Left lung (tissue), 10 donors: ENCODE data around the gene GPR141. TPM values are rescaled to one million over a fixed set of nuclear protein-coding genes. Genes with fewer than 3 reads are reported as not detected.

Source experiments
- ATAC-seq: fragments of 200-7000 bp; cut with Tn5 transposase; one replicate; pipeline ENCODE4 v1.9.1; 2020; ENCODE audit warnings: moderate library complexity
- DNase-seq, 4 donors: peaks; one replicate each; pipeline ENCODE4 v3.0.0-alpha.2; 2013 to 2020
- H3K27ac ChIP-seq, 2 donors: fragments of 200-600 bp; sonication (generic) in 1 of 2; one replicate each; pipeline versions ENCODE4 v1.5.0 to v1.8.0; 2020 to 2021
- H3K27me3 ChIP-seq, 2 donors: fragments of 200-600 bp; sonication (generic) in 1 of 2; one replicate each; pipeline versions ENCODE4 v1.5.0 to v1.8.0; 2020 to 2021
- H3K36me3 ChIP-seq, 2 donors: fragments of 200-600 bp; sonication (generic) in 1 of 2; one replicate each; pipeline versions ENCODE4 v1.5.0 to v1.8.0; 2020 to 2021
- H3K4me1 ChIP-seq, 2 donors: fragments of 200-600 bp; one replicate each; pipeline ENCODE4 v1.8.0; 2021
- H3K4me3 ChIP-seq, 2 donors: fragments of 200-600 bp; sonication (generic) in 1 of 2; one replicate each; pipeline versions ENCODE4 v1.5.0 to v1.8.0; 2020 to 2021; ENCODE audit warnings: mild to moderate bottlenecking in 1 of 2
- H3K9me3 ChIP-seq, 2 donors: fragments of 200-600 bp; sonication (generic) in 1 of 2; one replicate each; pipeline versions ENCODE4 v1.5.0 to v1.8.0; 2020 to 2021
- CTCF ChIP-seq, 2 donors: fragments of 200-600 bp; sonication (generic) in 1 of 2; IDR thresholded peaks; one replicate each; pipeline versions ENCODE4 v1.5.0 to v1.8.0; 2021; ENCODE audit warnings: antibody characterized with exemption in 2 of 2
- intact Hi-C, 2 donors: fragments of 100-400 bp; cut with DNase I; formaldehyde crosslinking; loops; one replicate each; pipeline versions ENCODE4 v1.11.2 to v1.14.2; 2022
- polyA plus RNA-seq, 6 donors: library from polyadenylated mRNA; unstranded; fragments of 120-200 nt; gene quantifications; one replicate each; pipeline ENCODE4 v1.2.1, GENCODE V29; 2013; ENCODE audit not compliant: insufficient read length in 6 of 6
- total RNA-seq, 2 donors: library from RNA; stranded (reverse); fragmentation: NEBNext Ultra II Directional; extraction: Animal tissue kit (Norgen Biotek cat#: 25700); gene quantifications; one replicate each; pipeline ENCODE4 v1.2.1, GENCODE V29; 2021
- donor health status: DM: no; HTN: yes; CAD: no.
- donor health status: DM: no; HTN: no; CAD: no.

GPR141 gene
- total and polyA plus RNA-seq, 8 donors, result 0.74 to 8.6 (median 1.3) TPM

DNA sequence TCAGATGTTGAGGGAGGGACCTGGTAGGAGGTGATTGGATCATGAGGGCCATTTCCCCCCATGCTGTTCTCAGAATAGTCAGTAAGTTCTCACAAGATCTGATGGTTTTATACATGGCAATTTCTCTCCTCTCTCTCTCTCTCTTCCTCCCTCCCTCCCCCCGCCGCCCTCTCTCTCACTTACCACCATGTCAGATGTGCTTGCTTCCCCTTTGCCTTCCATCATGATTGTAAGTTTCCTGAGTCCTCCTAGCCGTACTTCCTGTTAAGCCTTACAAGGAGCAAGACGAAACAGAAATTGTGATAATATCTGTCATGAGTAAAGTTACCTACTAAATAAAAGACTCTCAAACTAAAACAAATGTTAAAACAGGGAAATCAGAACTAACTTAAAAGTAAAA lies 19.9 kb upstream of the GPR141 start:
- Histone ChIP-seq H3K4me1 (peaks cover 0 to 30% of the 10 kb centered on the region in 2 donors), H3K4me3 (no peak overlapping the region), H3K27ac (peak overlapping the region in 1 of 2 donors; percentile 84), H3K27me3 (no peaks in the 10 kb centered on the region), H3K36me3 (no peaks in the 10 kb centered on the region), H3K9me3 (no peaks in the 10 kb centered on the region)
- intact Hi-C loops, result no loop called here
- ATAC-seq, result peak; percentile 64
- no peak for DNase-seq
- TF ChIP-seq CTCF (IDR thresholded peaks at IDR 0.05), result no peak

- no peak for TF ChIP-seq CTCF (IDR thresholded peaks at IDR 0.05)
Observed at GRCh38 chr7:37665352-37666022, 18.1 kb upstream of the GPR141 start.

GRCh38 chr7:37666026-37666799 lies 17.4 kb upstream of the GPR141 start:
- peaks cover 0 to 34% of the 10 kb centered on the region in 2 donors for H3K4me1 ChIP-seq
- H3K4me3 ChIP-seq, result no peak overlapping the region
- H3K9me3 ChIP-seq, result no peaks in the 10 kb centered on the region
- H3K36me3 ChIP-seq, result no peaks in the 10 kb centered on the region
- no peaks in the 10 kb centered on the region for H3K27me3 ChIP-seq
- DNase-seq (no peak), ATAC-seq (peak; percentile 42)
- no peak for TF ChIP-seq CTCF (IDR thresholded peaks at IDR 0.05)
- intact Hi-C loops, result no loop called here
- H3K27ac ChIP-seq, result peak overlapping the region in 1 of 2 donors; percentile 84

More at GRCh38 chr7:37665352-37666022, 18.1 kb upstream of the GPR141 start:
- Histone ChIP-seq H3K4me1 (peaks cover 0 to 30% of the 10 kb centered on the region in 2 donors), H3K27me3 (no peaks in the 10 kb centered on the region), H3K27ac (peak overlapping the region in 1 of 2 donors; percentile 84), H3K9me3 (no peaks in the 10 kb centered on the region), H3K4me3 (no peak overlapping the region), H3K36me3 (no peaks in the 10 kb centered on the region)
- DNase-seq (no peak), ATAC-seq (no peak)
- intact Hi-C loops, result no loop called here

DNA sequence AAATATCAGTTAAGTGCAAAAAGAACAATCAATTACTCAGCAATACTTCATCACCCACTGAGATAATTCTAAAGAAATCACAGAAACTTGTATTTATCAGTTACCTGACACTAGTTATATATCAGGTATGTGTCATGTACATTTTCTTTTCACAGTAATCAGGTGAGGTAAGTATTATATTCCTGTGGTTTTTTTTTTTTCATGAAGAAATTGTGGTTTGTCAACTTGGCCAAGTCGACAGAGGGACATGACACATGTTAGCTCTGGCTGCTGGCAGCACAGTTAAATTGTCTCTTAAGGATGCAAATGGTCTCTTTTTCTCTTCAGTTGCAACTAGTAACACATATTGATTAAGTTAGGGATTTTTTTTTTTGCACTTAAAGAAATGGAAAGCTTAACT lies 13.7 kb upstream of the GPR141 start:
- no peak for TF ChIP-seq CTCF (IDR thresholded peaks at IDR 0.05)
- Histone ChIP-seq H3K27ac (no peak overlapping the region), H3K9me3 (no peaks in the 10 kb centered on the region), H3K27me3 (no peaks in the 10 kb centered on the region), H3K36me3 (no peaks in the 10 kb centered on the region), H3K4me3 (no peak overlapping the region), H3K4me1 (peaks cover 0 to 50% of the 10 kb centered on the region in 2 donors)
- intact Hi-C loops, result no loop called here
- ATAC-seq, result no peak
- DNase-seq, result no peak

- H3K36me3 ChIP-seq, result no peaks in the 10 kb centered on the region
- no peak overlapping the region for H3K4me3 ChIP-seq
- TF ChIP-seq CTCF (IDR thresholded peaks at IDR 0.05), result no peak
- no peak for ATAC-seq
- no peak overlapping the region for H3K27ac ChIP-seq
- DNase-seq, result no peak
- H3K27me3 ChIP-seq, result no peaks in the 10 kb centered on the region
- intact Hi-C loops, result no loop called here
- H3K9me3 ChIP-seq, result no peaks in the 10 kb centered on the region
- H3K4me1 ChIP-seq, result peaks cover 0 to 52% of the 10 kb centered on the region in 2 donors
Observed at GRCh38 chr7:37670436-37670835, 13.1 kb upstream of the GPR141 start.
